ENCODE results near the gene PPM1E. TPM values are rescaled to one million over a fixed set of nuclear protein-coding genes. Genes with fewer than 3 reads are reported as not detected.

Gene PPM1E
- total and polyA plus RNA-seq, 8 donors = 0.09 to 1.3 (median 0.42) TPM

GRCh38 chr17:58989629-58990028, 234.0 kb downstream of the PPM1E start:
- Histone ChIP-seq H3K36me3 (no peaks in the 10 kb centered on the region), H3K9me3 (no peaks in the 10 kb centered on the region), H3K27ac (no peak overlapping the region), H3K27me3 (no peaks in the 10 kb centered on the region), H3K4me3 (no peak overlapping the region), H3K4me1 (no peaks in the 10 kb centered on the region)
- ATAC-seq (no peak), DNase-seq (no peak), FAIRE-seq (no peak)
- intact Hi-C loops (cut with DNase I) = no loop called here
- 48 to 64% methylated on average over 2 of the region's 2 CpGs for WGBS, 2 donors
- TF ChIP-seq CTCF (IDR thresholded peaks at IDR 0.05) = no peak

GRCh38 chr17:58991718-58992331, 236.2 kb downstream of the PPM1E start:
- H3K4me1 ChIP-seq = no peaks in the 10 kb centered on the region
- no peaks in the 10 kb centered on the region for H3K27me3 ChIP-seq
- WGBS, 2 donors = 64 to 68% methylated on average over 4 of the region's 4 CpGs
- ATAC-seq (peak in 2 of 4 donors; percentile 53 to 55), FAIRE-seq (no peak), DNase-seq (no peak)
- TF ChIP-seq CTCF (IDR thresholded peaks at IDR 0.05) = no peak
- no peak overlapping the region for H3K27ac ChIP-seq
- no peaks in the 10 kb centered on the region for H3K9me3 ChIP-seq
- intact Hi-C loops (cut with DNase I) = no loop called here
- no peak overlapping the region for H3K4me3 ChIP-seq
- H3K36me3 ChIP-seq = no peaks in the 10 kb centered on the region

- Histone ChIP-seq H3K27me3 (no peaks in the 10 kb centered on the region), H3K4me3 (no peak overlapping the region), H3K9me3 (no peaks in the 10 kb centered on the region), H3K36me3 (no peaks in the 10 kb centered on the region), H3K27ac (no peak overlapping the region), H3K4me1 (no peaks in the 10 kb centered on the region)
- DNase-seq = no peak
- no peak for ATAC-seq
- intact Hi-C loops (cut with DNase I) = no loop called here
- 80 to 83% methylated on average over 5 of the region's 5 CpGs for WGBS, 2 donors
- no peak for TF ChIP-seq CTCF (IDR thresholded peaks at IDR 0.05)
- FAIRE-seq = no peak
These were observed 237.7 kb downstream of the PPM1E start for GRCh38 chr17:58993311-58993710.

GRCh38 chr17:58995247-58995940, 239.7 kb downstream of the PPM1E start:
- WGBS, 2 donors = 96 to 98% methylated on average over 7 of the region's 7 CpGs
- ATAC-seq = no peak
- peaks cover 0 to 7% (median 0%) of the 10 kb centered on the region in 3 donors for H3K36me3 ChIP-seq
- no peak for TF ChIP-seq CTCF (IDR thresholded peaks at IDR 0.05)
- H3K9me3 ChIP-seq = no peaks in the 10 kb centered on the region
- no peaks in the 10 kb centered on the region for H3K4me1 ChIP-seq
- H3K4me3 ChIP-seq = no peak overlapping the region
- intact Hi-C loops (cut with DNase I) = no loop called here
- FAIRE-seq = no peak
- no peak for DNase-seq
- H3K27ac ChIP-seq = no peak overlapping the region
- no peaks in the 10 kb centered on the region for H3K27me3 ChIP-seq

- Histone ChIP-seq H3K9me3 (no peaks in the 10 kb centered on the region), H3K4me1 (no peaks in the 10 kb centered on the region), H3K36me3 (peaks cover 0 to 7% (median 0%) of the 10 kb centered on the region in 3 donors), H3K27me3 (no peaks in the 10 kb centered on the region), H3K27ac (no peak overlapping the region), H3K4me3 (no peak overlapping the region)
- no peak for ATAC-seq
- FAIRE-seq = no peak
- no peak for DNase-seq
- 83 to 90% methylated on average over 4 of the region's 4 CpGs for WGBS, 2 donors
- intact Hi-C loops (cut with DNase I) = no loop called here
- no peak for TF ChIP-seq CTCF (IDR thresholded peaks at IDR 0.05)
These were observed 241.3 kb downstream of the PPM1E start for GRCh38 chr17:58996968-58997367.
